BLaER1 (cell line): ENCODE measurements around the gene GFY.
"Not testable (repeated sequence)": the region's sequence is repeated elsewhere in the genome, so short reads cannot be mapped to it uniquely, and the experiment has no call there.

Source experiments
- H3K27ac ChIP-seq: shearing (Covaris generic); formaldehyde crosslinking; 2 replicates; pipeline ENCODE4 v1.8.1; 2022
- H3K27me3 ChIP-seq: shearing (Covaris generic); formaldehyde crosslinking; 2 replicates; pipeline ENCODE4 v1.8.1; 2022
- H3K36me3 ChIP-seq: shearing (Covaris generic); formaldehyde crosslinking; 2 replicates; pipeline ENCODE4 v1.8.1; 2022
- H3K4me1 ChIP-seq: shearing (Covaris generic); formaldehyde crosslinking; 2 replicates; pipeline ENCODE4 v1.8.1; 2022
- H3K4me2 ChIP-seq: shearing (Covaris generic); formaldehyde crosslinking; 2 replicates; pipeline ENCODE4 v1.8.1; 2022
- H3K4me3 ChIP-seq: shearing (Covaris generic); formaldehyde crosslinking; 2 replicates; pipeline ENCODE4 v1.8.1; 2022
- H3K9ac ChIP-seq: shearing (Covaris generic); formaldehyde crosslinking; 2 replicates; pipeline ENCODE4 v1.8.1; 2022
- H3K9me3 ChIP-seq: shearing (Covaris generic); formaldehyde crosslinking; 2 replicates; pipeline ENCODE4 v1.8.1; 2022
- H4K20me1 ChIP-seq: shearing (Covaris generic); formaldehyde crosslinking; 2 replicates; pipeline ENCODE4 v1.8.1; 2022
- Cebpa-rat ChIP-seq: shearing (Covaris generic); IDR thresholded peaks from 2 replicates; pipeline ENCODE4 v1.8.1; 2022

Gene GFY

DNA sequence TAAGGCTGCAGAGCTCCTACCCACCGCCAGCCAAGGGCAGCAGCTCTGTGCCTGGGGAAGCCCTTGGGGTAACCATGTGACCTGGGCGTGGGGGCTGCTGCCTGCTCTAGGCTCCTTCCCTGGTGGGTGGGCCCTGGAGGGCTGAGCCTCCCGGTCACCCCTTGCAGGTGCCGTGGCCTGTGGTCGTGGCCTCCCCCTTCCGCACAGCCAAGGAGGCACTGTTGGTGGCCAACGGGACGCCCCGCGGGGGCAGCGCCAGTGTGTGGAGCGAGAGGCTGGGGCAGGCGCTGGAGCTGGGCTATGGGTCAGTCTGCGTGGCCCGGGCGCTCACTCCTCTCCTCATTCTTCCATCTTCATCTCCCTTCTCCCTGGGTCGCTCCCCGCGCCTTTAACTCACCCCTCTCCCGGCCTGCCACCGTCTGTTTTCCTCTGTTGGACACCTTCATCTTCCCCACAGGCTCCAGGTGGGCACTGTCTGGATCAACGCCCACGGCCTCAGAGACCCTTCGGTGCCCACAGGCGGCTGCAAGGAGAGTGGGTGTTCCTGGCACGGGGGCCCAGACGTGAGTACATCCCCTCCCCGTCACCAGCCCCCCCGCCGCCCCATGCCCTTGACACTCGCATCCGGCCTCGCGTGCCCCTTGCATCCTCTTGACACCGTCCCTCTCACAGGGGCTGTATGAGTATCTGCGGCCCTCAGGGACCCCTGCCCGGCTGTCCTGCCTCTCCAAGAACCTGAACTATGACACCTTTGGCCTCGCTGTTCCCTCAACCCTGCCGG is 39.0 kb downstream of the GFY start:
- Histone ChIP-seq H3K4me2 (no peak overlapping the region), H3K9me3 (no peaks in the 10 kb centered on the region), H4K20me1 (no peaks in the 10 kb centered on the region), H3K27me3 (no peaks in the 10 kb centered on the region), H3K4me3 (no peak overlapping the region), H3K9ac (no peak overlapping the region), H3K4me1 (peaks cover 36% of the 10 kb centered on the region), H3K27ac (0 out of 2 replicates have a peak overlapping the region, but pooled peaks have one; percentile 13), H3K36me3 (peaks cover 67% of the 10 kb centered on the region)
- TF ChIP-seq Cebpa-rat = no peak

DNA sequence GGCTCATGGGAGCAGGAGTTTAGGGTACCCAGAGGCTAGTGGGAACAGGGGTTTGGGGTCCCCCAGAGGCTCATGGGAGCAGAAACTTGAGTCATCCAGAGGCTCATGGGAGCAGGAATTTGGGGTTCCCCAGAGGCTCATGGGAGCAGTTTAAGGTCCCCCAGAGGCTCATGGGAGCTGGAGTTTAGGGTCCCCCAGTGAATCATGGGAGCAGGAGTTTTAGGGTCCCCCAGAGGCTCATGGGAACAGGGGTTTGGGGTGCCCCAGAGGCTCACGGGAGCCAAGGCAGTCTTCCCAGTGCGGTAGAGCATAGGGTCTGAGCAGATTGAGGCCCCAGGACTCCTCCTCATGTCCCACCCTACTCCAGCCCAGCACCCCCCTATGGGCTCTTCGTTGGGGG is 40.2 kb downstream of the GFY start:
- H3K4me1 ChIP-seq = peaks cover 41% of the 10 kb centered on the region
- H3K36me3 ChIP-seq = peaks cover 55% of the 10 kb centered on the region
- H3K4me3 ChIP-seq = no peak overlapping the region
- H3K27ac ChIP-seq = 0 out of 2 replicates have a peak overlapping the region, but pooled peaks have one; percentile 26
- no peak for TF ChIP-seq Cebpa-rat
- no peaks in the 10 kb centered on the region for H3K27me3 ChIP-seq
- no peaks in the 10 kb centered on the region for H3K9me3 ChIP-seq
- H3K4me2 ChIP-seq = no peak overlapping the region
- H4K20me1 ChIP-seq = peaks cover 7% of the 10 kb centered on the region; the same call in 1 of the 2 replicates
- H3K9ac ChIP-seq = no peak overlapping the region

DNA sequence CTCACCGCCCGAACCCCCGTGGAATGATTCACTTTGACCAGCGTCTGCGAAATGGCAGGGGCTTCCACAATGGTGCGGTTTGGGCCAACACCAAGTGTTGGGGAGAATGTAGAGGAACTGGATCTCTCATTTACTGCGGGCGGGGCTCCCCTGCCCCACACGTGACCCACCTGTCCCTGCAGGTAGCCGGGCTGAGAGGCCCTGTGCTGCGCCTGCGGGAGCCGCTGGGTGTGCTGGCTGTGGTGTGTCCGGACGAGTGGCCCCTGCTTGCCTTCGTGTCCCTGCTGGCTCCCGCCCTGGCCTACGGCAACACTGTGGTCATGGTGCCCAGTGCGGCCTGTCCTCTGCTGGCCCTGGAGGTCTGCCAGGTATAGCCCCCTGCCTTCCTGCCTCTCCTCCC is 43.0 kb downstream of the GFY start:
- Histone ChIP-seq H3K4me1 (peaks cover 69% of the 10 kb centered on the region), H3K27me3 (no peaks in the 10 kb centered on the region), H3K9me3 (no peaks in the 10 kb centered on the region), H3K27ac (peak overlapping the region; percentile 74), H3K4me2 (peak overlapping the region; percentile 94), H3K9ac (no peak overlapping the region), H3K36me3 (peaks cover 34% of the 10 kb centered on the region), H4K20me1 (peaks cover 7% of the 10 kb centered on the region; the same call in 1 of the 2 replicates), H3K4me3 (no peak overlapping the region)
- no peak for TF ChIP-seq Cebpa-rat

DNA sequence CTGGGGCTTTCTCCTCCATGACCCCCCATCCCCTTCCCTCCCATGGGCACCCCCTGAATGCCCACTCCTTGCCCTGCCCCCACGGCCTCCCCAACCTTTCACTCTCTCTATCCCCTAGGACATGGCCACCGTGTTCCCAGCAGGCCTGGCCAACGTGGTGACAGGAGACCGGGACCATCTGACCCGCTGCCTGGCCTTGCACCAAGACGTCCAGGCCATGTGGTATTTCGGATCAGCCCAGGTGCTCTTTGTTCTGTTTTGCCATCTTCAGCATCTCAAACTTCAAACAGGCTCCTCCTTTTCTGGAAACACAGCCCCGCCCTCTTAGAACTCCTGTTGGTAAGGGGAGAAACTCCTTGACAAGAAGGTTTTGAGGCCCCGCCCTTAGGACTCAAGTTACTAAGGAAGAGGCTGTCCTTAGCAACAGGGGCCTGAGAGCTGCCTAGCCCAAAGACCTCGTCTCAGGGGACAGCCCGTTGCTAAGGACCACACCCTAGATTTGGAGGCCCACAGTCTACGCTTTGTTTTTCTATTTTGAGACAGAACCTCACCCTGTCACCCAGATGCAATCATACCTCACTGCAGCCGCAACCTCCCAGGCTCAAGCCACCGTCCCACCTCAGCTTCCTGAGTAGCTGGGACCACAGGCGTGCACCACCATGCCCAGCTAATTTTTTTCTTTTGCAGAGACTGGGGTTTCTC is 43.7 kb downstream of the GFY start:
- Histone ChIP-seq H3K9me3 (no peaks in the 10 kb centered on the region), H3K27ac (peak overlapping the region; percentile 89), H3K4me1 (peaks cover 74% of the 10 kb centered on the region), H3K27me3 (no peaks in the 10 kb centered on the region), H3K36me3 (peaks cover 31% of the 10 kb centered on the region), H3K4me2 (peak overlapping the region; percentile 94), H3K4me3 (peak overlapping the region; percentile 37; the same call in 1 of the 2 replicates), H3K9ac (peak overlapping the region; percentile 59; the same call in 1 of the 2 replicates), H4K20me1 (peaks cover 7% of the 10 kb centered on the region; the same call in 1 of the 2 replicates)
- no peak for TF ChIP-seq Cebpa-rat

DNA sequence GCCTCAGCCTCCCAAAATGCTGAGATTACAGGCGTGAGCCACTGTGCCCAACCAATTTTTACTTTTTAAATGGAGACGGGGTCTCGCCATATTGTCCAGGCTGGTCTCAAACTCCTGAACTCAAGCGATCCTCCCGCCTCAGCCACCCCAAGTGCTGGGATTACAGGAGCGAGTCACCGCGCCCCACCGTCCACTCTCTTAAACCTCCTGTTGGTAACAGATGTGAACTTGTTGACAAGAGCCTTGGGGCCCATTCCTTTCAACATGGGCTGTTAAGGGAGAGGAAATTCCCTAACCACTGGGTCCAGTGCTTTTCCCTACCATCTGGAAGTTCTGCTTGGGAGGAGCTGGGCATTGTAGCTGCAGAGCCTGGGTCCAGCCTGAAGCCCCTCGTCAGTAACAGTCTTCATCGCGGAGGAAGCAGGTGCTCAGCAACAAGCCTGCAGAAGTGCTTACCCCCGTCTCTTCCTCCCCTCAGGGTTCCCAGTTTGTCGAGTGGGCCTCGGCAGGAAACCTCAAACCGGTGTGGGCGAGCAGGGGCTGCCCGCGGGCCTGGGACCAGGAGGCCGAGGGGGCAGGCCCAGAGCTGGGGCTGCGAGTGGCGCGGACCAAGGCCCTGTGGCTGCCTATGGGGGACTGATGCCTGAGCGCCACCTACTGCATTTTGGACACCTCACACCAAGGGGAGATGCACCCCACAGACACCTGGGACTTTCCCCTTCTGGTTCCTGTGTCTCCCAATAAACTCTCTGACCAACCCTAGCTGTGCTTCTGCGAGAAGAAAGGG is 44.8 kb downstream of the GFY start:
- H3K27ac ChIP-seq = peak overlapping the region; percentile 89
- H3K36me3 ChIP-seq = peaks cover 20% of the 10 kb centered on the region
- no peaks in the 10 kb centered on the region for H3K27me3 ChIP-seq
- peaks cover 7% of the 10 kb centered on the region; the same call in 1 of the 2 replicates for H4K20me1 ChIP-seq
- peak overlapping the region; percentile 59; the same call in 1 of the 2 replicates for H3K9ac ChIP-seq
- TF ChIP-seq Cebpa-rat = no peak
- peaks cover 77% of the 10 kb centered on the region for H3K4me1 ChIP-seq
- peak overlapping the region; percentile 37; the same call in 1 of the 2 replicates for H3K4me3 ChIP-seq
- peak overlapping the region; percentile 94 for H3K4me2 ChIP-seq
- no peaks in the 10 kb centered on the region for H3K9me3 ChIP-seq

DNA sequence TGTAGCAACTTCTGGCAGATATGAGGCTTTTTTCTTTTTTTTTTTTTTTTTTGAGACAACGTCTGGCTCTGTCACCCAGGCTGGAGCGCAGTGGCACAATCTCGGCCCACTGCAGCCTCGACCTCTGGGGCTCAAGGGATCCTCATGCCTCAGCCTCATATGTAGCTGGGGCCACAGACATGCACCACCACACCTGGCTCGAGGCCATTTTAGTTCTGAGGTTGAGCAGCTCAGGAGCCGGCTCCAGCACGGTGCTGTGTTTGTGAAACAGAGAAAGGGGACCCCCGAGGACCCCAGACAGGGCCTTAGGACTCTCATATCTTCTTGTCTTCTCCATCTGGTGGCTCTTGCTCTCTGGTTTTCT is 45.4 kb downstream of the GFY start:
- H4K20me1 ChIP-seq = peaks cover 7% of the 10 kb centered on the region; the same call in 1 of the 2 replicates
- H3K9ac ChIP-seq = peak overlapping the region; percentile 59
- TF ChIP-seq Cebpa-rat = no peak
- H3K9me3 ChIP-seq = no peaks in the 10 kb centered on the region
- H3K4me3 ChIP-seq = 0 out of 2 replicates have a peak overlapping the region, but pooled peaks have one; percentile 37
- H3K4me2 ChIP-seq = peak overlapping the region; percentile 94
- peak overlapping the region; percentile 89 for H3K27ac ChIP-seq
- peaks cover 83% of the 10 kb centered on the region for H3K4me1 ChIP-seq
- peaks cover 14% of the 10 kb centered on the region for H3K36me3 ChIP-seq
- no peaks in the 10 kb centered on the region for H3K27me3 ChIP-seq

DNA sequence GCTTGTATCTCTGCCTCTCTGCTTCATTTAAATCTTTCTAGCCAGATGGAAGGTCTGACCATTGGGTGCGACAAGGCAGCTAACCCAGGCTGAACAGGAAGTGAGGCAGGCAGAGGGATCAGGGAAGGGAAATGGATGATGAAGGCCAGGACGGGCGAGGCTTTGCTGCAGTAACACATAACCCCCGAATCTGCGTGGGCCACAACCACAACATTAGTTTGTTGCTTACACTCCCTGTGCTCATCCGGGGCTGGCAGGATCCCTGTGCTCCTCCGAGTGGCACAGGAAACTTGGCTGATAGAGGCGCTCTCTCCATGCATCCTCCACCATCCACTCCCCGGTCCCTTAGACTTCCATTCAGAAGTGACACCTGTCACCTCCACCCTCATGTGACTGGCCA is 47.7 kb downstream of the GFY start:
- H3K9me3 ChIP-seq = no peaks in the 10 kb centered on the region
- peak overlapping the region; percentile 62 for H3K27ac ChIP-seq
- peak overlapping the region; percentile 71; the same call in 1 of the 2 replicates for H3K9ac ChIP-seq
- H4K20me1 ChIP-seq = peaks cover 7% of the 10 kb centered on the region; the same call in 1 of the 2 replicates
- peak overlapping the region; percentile 65; the same call in 1 of the 2 replicates for H3K4me3 ChIP-seq
- TF ChIP-seq Cebpa-rat = no peak
- peak overlapping the region; percentile 95 for H3K4me2 ChIP-seq
- no peaks in the 10 kb centered on the region for H3K27me3 ChIP-seq
- peaks cover 90% of the 10 kb centered on the region for H3K4me1 ChIP-seq
- no peaks in the 10 kb centered on the region for H3K36me3 ChIP-seq

DNA sequence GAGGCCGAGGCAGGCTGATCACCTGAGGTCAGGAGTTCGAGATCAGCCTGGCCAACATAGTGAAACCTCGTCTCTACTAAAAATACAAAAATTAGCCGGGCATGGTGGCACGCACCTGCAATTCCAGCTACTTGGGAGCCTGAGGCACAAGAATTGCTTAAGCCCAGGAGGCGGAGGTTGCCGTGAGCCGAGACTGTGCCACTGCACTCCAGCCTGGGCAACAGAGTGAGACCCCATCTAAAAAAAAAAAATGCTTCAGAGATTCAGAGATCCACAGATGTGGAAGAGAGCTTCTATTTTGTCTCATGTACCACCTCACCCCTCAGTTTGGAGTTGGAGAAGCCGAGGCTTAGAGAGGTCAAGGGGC is 48.3 kb downstream of the GFY start:
- peak overlapping the region; percentile 71 for H3K9ac ChIP-seq
- not testable (repeated sequence) for H3K27me3 ChIP-seq, H3K36me3 ChIP-seq, H3K9me3 ChIP-seq, H4K20me1 ChIP-seq
- H3K4me2 ChIP-seq = peak overlapping the region; percentile 95
- H3K27ac ChIP-seq = peak overlapping the region; percentile 62
- H3K4me3 ChIP-seq = peak overlapping the region; percentile 65
- H3K4me1 ChIP-seq = peaks cover 84% of the 10 kb centered on the region

DNA sequence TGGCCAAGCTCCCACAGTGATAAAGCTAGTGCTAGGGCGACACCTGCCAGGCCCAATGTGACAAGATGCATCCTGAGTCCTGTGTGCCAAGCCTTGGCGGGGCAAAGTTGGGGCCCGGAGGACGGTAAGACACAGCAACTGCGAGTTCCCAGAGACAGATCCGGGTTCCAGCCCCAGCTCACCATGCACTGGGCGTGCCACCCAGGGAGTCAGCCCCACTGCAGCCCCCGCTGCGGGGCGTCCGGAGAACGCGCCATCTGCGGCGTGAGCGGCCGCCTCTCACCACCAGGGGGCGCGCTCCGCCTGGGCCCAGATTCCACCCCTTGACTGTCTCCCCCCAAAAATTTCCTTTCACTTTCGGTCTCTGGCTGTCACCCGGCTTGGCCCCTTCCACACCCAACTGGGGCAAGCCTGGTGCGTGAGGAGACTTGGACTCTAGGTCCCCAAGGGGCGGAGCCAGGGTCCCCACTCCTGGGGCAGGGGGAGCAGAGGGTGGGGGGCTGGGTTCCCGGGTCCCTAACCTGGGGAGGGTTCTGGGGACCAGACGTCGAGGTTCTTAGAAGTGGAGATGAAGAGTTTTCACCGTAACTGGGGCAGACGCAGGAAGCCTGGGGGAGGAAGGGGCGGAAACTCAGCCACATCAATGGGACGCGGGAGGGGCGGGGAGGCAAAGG is 48.8 kb downstream of the GFY start, which contains the start of gene FLT3LG:
FLT3LG (plus strand) TSS at position 348 of the 674 bp plus-strand sequence. CDS start 425 bp downstream, outside the sequence.
- Histone ChIP-seq H3K4me3 (peak within 1 kb of the TSS; percentile 65), H3K27ac (peak within 1 kb of the TSS; percentile 62), H3K4me2 (peak within 1 kb of the TSS; percentile 95), H3K9ac (peak within 1 kb of the TSS; percentile 71), H3K36me3 (no peaks in the 10 kb centered on the region), H4K20me1 (peaks cover 7% of the 10 kb centered on the region; the same call in 1 of the 2 replicates), H3K4me1 (peaks cover 79% of the 10 kb centered on the region), H3K27me3 (no peaks in the 10 kb centered on the region), H3K9me3 (no peaks in the 10 kb centered on the region)
- TF ChIP-seq Cebpa-rat = no peak
